Measurements from ENCODE around the gene PCSK9.

The PCSK9 gene

DNA sequence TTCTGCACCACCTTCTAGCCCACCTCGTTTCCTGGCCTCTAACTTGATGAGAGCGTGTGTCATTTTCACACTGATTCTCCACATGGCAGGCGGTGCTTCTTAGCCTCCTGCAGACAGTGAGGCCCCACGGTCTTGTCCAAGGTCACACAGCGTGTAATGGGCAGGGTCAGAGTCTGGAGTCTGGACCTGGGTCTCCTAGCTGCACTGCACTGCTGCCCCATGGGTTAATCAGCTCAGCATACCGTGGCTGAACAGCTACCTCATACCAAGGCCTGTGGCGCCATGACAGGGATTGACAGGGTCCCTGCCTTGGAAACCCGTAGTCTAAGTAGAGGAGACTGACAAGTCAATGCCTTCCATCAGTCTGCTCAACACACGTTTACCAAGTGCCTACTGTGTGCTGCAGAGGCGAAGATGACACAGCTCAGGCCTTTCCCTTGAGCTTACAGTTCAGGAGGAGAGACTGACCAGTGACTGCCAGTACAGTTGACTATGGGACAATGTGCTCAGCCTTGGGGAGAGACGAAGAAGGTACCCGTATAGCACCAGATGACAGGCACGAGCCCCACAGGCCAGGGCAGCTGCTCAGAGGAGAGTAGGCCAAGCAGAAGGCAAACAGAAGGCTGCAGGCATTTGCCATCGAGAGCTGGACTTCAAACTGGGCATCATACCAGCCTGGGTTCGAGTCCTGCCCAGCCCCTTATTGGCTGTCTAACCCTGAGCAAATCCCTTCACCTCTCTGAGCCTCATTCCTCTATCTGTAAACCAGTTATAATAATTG is 5.5 kb downstream of the PCSK9 start:
- DNase-seq = no peak

GRCh38 chr1:55045430-55045829 is 6.1 kb downstream of the PCSK9 start:
- DNase-seq = no peak

GRCh38 chr1:55046871-55047270 is 7.5 kb downstream of the PCSK9 start:
- DNase-seq = no peak

GRCh38 chr1:55047611-55048010 is 8.3 kb downstream of the PCSK9 start:
- DNase-seq = no peak

DNA sequence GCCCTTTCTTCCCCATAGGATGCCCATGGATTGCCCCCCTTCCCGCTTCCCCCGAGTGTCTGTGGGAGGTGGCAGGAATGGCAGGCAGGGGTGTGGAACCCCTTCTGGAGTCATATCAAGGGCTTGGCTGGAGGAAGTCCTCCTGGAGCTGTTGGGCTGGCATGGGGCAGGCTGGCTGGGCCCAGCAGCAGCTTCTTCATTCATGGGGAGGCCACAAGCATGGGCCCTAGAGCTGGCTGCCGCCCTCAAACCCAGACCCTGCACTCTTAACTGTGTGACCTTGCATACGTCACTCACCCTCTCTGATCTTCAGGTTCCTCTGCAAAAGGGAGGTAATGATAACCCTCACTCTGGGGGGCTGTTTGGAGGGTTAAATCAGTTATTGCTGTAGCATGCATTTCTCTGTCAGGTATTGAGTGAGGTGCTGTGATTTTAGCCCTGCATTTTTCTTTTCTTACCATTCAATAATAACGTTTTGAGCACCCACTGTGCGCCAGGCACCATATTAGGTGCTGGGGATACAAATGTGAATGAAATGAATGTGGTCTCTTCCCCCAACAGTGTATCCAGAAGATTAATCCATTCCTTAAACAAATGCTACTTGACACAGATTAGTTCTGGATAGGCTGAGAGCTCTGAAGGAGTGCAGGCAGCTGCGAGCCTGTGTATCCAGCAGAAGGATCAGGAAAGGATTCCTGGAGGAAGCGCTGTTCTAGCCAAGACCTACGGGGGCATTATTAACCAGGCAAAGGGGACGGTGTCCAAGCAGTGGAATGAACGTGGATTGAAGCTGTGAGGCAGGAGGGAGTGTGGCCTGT is 9.3 kb downstream of the PCSK9 start:
- DNase-seq = no peak

DNA sequence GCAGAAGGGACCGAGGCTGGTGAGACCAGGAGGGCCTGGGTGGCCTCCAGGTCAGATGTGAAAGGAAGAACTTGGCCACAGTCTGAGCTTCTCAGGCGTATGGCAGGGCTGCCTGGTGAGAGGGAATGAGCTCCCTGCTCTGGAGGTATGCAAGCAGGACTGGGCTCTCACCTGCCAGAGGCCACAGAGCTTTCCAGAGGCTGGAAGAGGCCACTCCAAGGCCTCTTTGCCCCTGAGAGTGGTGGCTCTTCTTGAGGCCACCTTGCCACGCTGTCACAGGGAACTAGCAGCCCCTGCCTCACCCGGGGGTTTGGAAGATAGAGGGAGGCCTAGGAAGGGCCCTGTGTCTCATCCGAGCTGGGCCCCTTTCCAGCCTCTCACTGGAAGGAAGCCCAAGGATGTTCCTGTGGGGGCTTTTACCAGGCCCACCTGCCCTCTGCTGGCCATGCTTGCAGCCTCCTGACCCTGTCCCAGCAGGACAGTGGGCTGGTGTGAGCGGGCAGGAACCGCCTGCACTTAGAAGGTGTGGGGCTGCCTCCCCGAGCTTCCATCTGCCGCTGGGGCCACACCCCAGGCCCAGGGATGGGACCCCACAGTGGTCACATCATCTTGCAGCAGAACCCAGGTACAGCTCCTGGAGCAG is 10.0 kb downstream of the PCSK9 start:
- no peak for DNase-seq

GRCh38 chr1:55049914-55050278 is 10.5 kb downstream of the PCSK9 start:
- no peak for DNase-seq

- no peak for DNase-seq
Observed at GRCh38 chr1:55050283-55050682, 10.9 kb downstream of the PCSK9 start.

DNA sequence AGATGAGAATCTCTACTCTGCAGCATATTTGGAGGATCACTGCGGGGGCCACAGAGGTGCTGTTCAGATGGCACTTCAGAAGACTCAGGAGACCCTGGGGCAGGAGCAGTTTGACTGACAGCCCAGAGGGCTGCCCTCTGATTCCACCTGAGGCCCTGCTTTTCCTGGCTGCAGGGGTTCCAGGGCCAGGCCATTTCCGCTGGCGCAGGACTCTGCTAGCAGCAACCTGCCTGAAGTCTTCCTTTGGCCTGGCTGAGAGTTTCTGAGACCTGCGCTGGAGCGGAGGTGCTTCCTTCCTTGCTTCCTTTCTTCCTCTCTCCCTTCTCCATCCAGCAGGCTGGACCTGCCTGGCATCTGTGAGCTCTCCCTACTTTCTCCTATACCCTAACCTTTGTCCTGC is 11.8 kb downstream of the PCSK9 start:
- no peak for DNase-seq

DNA sequence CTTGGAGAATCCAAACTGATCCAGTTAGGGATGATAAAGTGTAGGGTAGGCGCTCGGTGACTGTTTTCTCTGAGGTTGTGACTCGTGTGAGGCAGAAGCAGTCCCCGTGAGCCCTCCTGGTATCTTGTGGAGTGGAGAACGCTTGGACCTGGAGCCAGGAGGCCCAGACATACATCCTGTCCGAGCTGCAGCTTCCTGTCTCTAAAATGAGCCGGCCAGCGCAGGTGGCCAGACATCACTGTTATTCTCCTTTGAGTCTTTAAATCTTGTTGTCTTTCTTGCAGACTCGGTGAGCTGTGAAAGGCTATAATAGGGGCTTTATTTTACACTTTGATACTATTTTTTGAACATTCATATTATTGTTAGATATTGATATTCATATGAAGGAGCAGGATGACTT is 12.3 kb downstream of the PCSK9 start:
- no peak for DNase-seq

DNA sequence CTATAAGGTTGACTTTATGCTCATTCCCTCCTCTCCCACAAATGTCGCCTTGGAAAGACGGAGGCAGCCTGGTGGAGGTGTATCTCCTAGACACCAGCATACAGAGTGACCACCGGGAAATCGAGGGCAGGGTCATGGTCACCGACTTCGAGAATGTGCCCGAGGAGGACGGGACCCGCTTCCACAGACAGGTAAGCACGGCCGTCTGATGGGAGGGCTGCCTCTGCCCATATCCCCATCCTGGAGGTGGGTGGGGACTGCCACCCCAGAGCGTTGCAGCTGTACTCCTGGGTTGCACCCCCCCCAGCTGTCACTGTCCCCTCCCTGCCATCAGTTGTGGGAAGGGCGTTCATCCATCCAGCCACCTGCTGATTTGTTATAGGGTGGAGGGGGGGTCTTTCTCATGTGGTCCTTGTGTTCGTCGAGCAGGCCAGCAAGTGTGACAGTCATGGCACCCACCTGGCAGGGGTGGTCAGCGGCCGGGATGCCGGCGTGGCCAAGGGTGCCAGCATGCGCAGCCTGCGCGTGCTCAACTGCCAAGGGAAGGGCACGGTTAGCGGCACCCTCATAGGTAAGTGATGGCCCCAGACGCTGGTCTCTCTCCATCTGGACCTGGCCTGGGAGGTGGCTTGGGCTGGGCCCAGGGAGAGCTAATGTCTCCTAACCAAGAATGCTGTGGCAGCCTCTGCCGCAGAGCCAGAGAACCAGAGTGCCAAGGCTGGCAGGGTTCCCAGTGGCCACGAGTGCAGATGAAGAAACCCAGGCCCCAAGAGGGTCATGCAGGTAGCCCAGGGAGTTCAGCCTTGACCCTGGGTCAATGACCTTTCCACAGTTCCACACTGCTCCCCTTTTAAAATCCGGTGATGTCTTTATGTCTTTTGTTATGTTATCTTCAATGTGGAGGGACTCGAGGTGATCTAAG is 13.1 kb downstream of the PCSK9 start:
- no peak for DNase-seq

DNA sequence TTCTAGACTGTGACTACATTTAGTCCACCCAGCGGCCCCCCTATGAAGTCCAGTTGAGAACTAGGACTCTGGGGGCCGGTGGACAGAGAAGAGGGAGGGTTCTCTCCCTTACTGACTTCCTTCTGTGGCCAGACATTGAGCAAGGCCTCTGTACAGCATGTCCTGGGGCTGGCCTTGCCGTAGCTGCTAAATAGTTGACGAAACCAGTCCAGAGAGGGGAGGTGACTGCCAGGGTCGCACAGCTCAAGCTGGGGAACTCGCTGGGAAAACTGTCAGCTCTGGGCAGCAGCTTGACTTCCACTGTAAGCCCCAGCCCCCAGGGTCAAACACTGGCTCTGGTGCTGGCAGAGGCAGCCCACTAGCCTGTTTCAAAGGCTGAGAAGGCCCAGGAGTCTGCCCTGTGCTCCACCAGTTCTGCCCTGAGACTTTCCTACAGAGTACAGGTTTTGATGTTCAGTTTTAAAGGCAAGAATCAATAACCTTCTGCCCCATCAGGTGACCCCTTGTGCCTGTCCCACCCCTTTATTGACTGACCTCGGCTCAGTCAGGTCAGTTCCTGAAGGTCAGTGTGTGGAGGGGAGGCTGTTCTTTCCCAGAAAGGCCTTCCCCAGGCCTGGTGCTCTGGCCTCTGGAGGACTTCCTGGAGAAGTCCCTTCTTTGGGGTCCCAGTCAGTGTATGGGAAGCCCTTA is 14.1 kb downstream of the PCSK9 start:
- DNase-seq = no peak

DNA sequence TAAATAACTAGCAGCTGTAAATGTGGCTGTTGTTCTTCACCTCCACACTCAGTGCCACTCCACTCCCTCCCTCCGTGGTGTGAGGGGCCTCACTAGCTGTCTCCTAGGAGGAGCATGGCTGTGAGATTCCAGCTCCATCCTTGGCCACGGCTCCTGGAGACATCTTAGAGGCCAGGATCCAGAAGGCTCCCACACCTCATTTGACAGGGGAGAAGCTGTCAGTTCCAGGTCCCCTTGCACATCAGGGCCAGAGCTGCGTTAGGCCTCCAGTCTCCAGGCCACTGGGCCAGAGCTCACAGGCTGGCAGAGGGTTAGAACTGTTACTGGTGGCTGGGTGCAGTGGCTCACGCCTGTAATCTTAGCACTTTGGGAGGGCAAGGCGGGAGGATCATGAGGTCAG is 15.0 kb downstream of the PCSK9 start:
- DNase-seq = no peak

DNA sequence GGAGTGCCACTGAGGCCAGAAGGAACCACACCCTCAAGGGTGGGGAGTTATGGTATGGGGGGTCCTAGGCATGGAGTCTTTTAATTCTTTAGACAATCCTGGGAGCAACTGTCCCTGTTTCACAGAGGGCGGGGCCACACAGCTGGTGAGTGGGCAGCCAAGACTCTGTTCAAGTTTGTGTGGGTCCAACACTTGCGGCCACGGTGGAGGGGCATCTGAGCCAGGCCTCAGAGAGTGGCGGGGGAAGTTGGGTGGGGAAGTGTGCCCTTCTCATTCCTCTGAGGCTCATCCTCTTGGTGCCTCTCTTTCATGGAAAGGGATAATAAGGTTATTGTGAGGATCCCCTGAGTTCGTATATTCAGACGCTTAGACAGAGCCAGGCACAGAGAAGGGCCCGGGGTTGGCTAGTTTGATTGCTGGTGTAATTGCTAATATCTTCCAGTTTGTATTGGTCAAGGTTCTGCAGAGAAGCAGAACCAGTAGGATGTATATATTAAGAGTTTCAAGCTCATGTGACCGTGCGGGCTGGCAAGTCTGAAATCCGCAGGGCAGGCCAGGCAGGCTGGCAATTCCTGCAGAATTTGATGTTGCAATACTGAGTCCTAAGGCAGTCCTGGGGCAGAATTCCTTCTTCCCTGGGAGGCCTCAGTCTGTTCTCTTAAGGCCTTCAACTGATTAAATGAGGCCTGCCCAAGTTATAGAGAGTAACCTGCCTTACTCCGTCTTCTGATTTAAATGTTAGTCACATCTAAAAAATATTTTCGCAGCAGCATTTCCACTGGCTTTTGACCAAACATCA is 15.9 kb downstream of the PCSK9 start:
- DNase-seq = no peak

GRCh38 chr1:55055951-55056631 is 16.7 kb downstream of the PCSK9 start:
- DNase-seq = no peak

- DNase-seq = no peak
Observed at GRCh38 chr1:55056632-55056992, 17.3 kb downstream of the PCSK9 start.

- no peak for DNase-seq
Observed at GRCh38 chr1:55057270-55057955, 18.1 kb downstream of the PCSK9 start.

- DNase-seq = no peak
Observed at GRCh38 chr1:55057956-55058298, 18.6 kb downstream of the PCSK9 start.

DNA sequence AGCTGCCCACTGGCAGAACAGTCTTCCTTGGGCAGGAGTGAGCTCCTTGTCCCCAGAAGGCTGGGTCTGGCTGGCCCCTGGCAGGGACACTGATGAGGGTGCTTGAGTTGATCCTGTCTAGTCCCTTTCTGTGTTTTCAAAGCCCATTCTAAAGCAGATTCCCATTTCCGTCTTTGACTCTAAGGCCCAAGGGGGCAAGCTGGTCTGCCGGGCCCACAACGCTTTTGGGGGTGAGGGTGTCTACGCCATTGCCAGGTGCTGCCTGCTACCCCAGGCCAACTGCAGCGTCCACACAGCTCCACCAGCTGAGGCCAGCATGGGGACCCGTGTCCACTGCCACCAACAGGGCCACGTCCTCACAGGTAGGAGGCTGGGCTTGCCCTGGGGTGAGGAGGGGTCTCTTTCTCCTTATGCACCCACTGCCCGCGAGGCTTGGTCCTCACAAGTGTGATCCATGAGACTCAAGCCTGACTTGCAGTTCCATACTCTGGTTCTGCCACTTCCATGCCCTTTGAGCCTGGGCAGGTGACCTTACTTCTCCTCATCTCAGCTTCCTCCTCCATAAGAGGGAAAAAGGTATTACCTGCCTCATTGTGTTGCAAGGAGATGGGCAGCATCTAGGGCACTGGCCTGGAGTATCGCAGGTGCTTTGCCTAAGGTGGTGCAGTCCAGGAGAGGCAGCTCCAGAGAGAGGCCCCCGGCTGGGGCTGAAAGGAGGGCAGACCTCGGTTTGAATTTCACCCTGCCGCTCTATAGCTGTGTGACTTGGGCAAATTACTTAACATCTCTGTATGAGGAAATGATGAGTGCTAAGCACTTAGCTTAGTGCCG is 20.2 kb downstream of the PCSK9 start:
- no peak for DNase-seq
